ENCODE measurements around the gene HES4.

HES4 gene, protein sequence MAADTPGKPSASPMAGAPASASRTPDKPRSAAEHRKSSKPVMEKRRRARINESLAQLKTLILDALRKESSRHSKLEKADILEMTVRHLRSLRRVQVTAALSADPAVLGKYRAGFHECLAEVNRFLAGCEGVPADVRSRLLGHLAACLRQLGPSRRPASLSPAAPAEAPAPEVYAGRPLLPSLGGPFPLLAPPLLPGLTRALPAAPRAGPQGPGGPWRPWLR

DNA sequence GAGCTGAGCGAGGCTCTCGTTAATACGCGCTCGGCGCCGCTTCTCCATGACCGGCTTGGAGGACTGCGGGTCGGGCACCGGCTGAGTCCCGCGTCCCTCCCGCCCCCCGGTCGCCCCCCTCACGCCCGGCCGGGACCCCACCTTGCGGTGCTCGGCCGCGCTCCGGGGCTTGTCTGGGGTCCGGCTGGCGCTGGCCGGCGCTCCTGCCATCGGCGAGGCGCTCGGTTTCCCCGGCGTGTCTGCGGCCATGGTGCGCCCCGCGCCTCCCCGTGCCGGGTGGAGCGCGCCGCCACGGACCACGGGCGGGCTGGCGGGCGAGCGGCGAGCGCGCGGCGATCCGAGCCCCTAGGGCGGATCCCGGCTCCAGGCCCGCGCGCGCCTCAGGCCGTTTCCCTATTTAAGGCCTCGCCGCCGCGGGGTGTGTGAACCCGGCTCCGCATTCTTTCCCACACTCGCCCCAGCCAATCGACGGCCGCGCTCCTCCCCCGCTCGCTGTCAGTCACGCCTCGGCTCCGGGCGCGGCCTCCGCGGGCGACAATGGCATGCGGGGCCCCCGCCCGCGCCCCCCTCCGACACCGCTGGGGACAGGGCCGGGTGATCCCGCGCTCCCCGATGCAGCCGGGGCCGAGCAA is at the start of gene HES4:
TSS of gene HES4 (minus strand) at position 373 of the 632 bp plus-strand sequence. CDS start at position 249, 124 bp downstream.
- no peaks in the 10 kb centered on the region for H3K9me3 ChIP-seq (ENCODE audit: insufficient read depth, low read depth, low read length)
- no peaks in the 10 kb centered on the region for H3K36me3 ChIP-seq (ENCODE audit: insufficient read depth, low read depth, low read length)
- peak within 1 kb of the TSS; percentile 61 for H3K4me3 ChIP-seq (ENCODE audit: low read length)
- peaks cover 5% of the 10 kb centered on the region; the same call in 1 of the 2 replicates for H3K4me1 ChIP-seq (ENCODE audit: insufficient read depth, low read length)
- H3K9ac ChIP-seq (ENCODE audit: low read depth, low read length), result no peak within 1 kb of the TSS
- no peak within 1 kb of the TSS for H3K27ac ChIP-seq (ENCODE audit: low read length)
- peaks cover 99% of the 10 kb centered on the region for H3K27me3 ChIP-seq (ENCODE audit: insufficient read depth, low read length)

DNA sequence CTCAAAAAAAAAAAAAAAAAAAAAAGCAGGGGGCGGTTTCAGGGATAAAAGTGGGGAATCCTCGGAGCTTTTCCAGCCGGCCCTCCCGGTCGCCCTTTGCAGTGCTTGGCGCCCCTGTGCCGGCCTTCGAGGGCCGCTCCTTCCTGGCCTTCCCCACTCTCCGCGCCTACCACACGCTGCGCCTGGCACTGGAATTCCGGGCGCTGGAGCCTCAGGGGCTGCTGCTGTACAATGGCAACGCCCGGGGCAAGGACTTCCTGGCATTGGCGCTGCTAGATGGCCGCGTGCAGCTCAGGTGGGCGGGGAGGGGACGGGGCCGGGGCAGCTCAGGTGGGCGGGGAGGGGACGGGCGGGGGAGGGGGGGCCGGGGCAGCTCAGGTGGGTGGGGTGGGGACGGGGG is 48.9 kb upstream of the HES4 start:
- no peaks in the 10 kb centered on the region for H3K9me3 ChIP-seq (ENCODE audit: insufficient read depth, low read depth, low read length)
- H3K27ac ChIP-seq (ENCODE audit: low read length), result no peak overlapping the region
- no peaks in the 10 kb centered on the region for H3K4me1 ChIP-seq (ENCODE audit: insufficient read depth, low read length)
- peaks cover 39% of the 10 kb centered on the region for H3K36me3 ChIP-seq (ENCODE audit: insufficient read depth, low read depth, low read length)
- no peak overlapping the region for H3K9ac ChIP-seq (ENCODE audit: low read depth, low read length)
- no peak overlapping the region for H3K4me3 ChIP-seq (ENCODE audit: low read length)
- H3K27me3 ChIP-seq (ENCODE audit: insufficient read depth, low read length), result no peaks in the 10 kb centered on the region

DNA sequence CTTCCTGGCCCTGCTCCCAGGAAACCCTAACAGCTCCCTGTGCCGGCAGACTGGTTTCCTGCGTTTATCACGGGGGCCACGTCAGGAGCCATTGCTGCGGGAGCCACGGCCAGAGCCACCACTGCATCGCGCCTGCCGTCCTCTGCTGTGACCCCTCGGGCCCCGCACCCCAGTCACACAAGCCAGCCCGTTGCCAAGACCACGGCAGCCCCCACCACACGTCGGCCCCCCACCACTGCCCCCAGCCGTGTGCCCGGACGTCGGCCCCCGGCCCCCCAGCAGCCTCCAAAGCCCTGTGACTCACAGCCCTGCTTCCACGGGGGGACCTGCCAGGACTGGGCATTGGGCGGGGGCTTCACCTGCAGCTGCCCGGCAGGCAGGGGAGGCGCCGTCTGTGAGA is 48.1 kb upstream of the HES4 start:
- Histone ChIP-seq H3K27ac (ENCODE audit: low read length) (no peak overlapping the region), H3K36me3 (ENCODE audit: insufficient read depth, low read depth, low read length) (peaks cover 41% of the 10 kb centered on the region), H3K9me3 (ENCODE audit: insufficient read depth, low read depth, low read length) (no peaks in the 10 kb centered on the region), H3K27me3 (ENCODE audit: insufficient read depth, low read length) (no peaks in the 10 kb centered on the region), H3K4me3 (ENCODE audit: low read length) (no peak overlapping the region), H3K9ac (ENCODE audit: low read depth, low read length) (no peak overlapping the region), H3K4me1 (ENCODE audit: insufficient read depth, low read length) (no peaks in the 10 kb centered on the region)

DNA sequence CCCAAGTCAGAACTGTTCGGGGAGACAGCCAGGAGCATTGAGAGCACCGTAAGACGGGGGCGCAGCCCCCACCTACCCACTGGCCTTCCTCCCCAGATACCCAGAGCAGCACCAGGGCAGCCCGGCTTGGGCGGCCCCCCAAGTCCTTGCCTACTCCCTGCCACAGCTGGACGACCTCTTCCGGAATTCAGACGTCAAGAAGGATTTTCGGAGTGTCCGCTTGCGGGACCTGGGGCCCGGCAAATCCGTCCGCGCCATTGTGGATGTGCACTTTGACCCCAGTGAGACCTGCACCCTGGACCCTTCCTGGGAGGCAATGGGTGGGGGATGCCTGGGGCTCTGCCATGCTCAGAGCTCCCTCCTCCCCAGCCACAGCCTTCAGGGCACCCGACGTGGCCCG is 47.5 kb upstream of the HES4 start:
- Histone ChIP-seq H3K9me3 (ENCODE audit: insufficient read depth, low read depth, low read length) (no peaks in the 10 kb centered on the region), H3K36me3 (ENCODE audit: insufficient read depth, low read depth, low read length) (peaks cover 35% of the 10 kb centered on the region), H3K9ac (ENCODE audit: low read depth, low read length) (no peak overlapping the region), H3K27ac (ENCODE audit: low read length) (no peak overlapping the region), H3K27me3 (ENCODE audit: insufficient read depth, low read length) (no peaks in the 10 kb centered on the region), H3K4me1 (ENCODE audit: insufficient read depth, low read length) (no peaks in the 10 kb centered on the region), H3K4me3 (ENCODE audit: low read length) (no peak overlapping the region)

DNA sequence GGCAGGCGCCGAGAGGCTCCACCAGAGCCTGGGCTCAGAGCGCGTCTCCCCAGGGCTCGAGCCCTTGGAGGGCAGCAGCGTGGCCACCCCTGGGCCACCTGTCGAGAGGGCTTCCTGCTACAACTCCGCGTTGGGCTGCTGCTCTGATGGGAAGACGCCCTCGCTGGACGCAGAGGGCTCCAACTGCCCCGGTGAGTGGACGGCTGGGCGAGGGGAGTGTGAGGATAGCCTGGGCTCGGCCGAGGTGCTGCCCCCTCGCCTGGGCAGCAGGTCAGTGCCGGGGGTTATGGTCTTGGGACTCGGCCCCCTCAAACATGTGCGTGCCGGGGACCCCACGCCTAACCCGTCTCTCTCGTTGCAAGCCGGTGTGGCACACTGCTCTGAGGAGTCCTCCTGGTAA is 46.9 kb upstream of the HES4 start:
- no peaks in the 10 kb centered on the region for H3K9me3 ChIP-seq (ENCODE audit: insufficient read depth, low read depth, low read length)
- peaks cover 29% of the 10 kb centered on the region for H3K36me3 ChIP-seq (ENCODE audit: insufficient read depth, low read depth, low read length)
- H3K27ac ChIP-seq (ENCODE audit: low read length), result no peak overlapping the region
- no peak overlapping the region for H3K9ac ChIP-seq (ENCODE audit: low read depth, low read length)
- H3K27me3 ChIP-seq (ENCODE audit: insufficient read depth, low read length), result no peaks in the 10 kb centered on the region
- no peaks in the 10 kb centered on the region for H3K4me1 ChIP-seq (ENCODE audit: insufficient read depth, low read length)
- H3K4me3 ChIP-seq (ENCODE audit: low read length), result no peak overlapping the region

DNA sequence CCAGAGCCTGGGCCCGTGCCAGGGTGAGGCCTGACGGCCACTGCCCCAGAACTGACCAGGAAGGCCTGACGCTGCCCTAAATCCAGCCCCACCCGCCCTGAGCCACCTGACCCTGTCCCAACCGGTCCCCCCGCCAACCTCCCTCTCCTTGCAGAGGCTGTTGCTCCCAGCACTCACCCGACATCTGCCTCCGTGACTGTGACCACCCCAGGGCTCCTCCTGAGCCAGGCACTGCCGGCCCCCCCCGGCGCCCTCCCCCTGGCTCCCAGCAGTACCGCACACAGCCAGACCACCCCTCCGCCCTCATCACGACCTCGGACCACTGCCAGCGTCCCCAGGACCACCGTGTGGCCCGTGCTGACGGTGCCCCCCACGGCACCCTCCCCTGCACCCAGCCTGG is 46.3 kb upstream of the HES4 start:
- Histone ChIP-seq H3K4me3 (ENCODE audit: low read length) (no peak overlapping the region), H3K36me3 (ENCODE audit: insufficient read depth, low read depth, low read length) (peaks cover 23% of the 10 kb centered on the region), H3K27ac (ENCODE audit: low read length) (no peak overlapping the region), H3K9me3 (ENCODE audit: insufficient read depth, low read depth, low read length) (no peaks in the 10 kb centered on the region), H3K9ac (ENCODE audit: low read depth, low read length) (no peak overlapping the region), H3K27me3 (ENCODE audit: insufficient read depth, low read length) (no peaks in the 10 kb centered on the region), H3K4me1 (ENCODE audit: insufficient read depth, low read length) (no peaks in the 10 kb centered on the region)

DNA sequence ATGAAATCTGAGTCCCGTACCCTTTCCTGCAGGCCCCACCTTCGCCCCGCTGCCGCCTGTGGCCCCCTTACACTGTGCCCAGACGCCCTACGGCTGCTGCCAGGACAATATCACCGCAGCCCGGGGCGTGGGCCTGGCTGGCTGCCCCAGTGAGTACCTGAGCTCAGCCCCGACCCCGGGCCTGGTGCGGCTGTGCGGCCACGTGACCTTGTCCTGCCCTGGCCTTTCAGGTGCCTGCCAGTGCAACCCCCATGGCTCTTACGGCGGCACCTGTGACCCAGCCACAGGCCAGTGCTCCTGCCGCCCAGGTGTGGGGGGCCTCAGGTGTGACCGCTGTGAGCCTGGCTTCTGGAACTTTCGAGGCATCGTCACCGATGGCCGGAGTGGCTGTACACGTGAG is 45.2 kb upstream of the HES4 start:
- no peaks in the 10 kb centered on the region for H3K9me3 ChIP-seq (ENCODE audit: insufficient read depth, low read depth, low read length)
- H3K9ac ChIP-seq (ENCODE audit: low read depth, low read length), result no peak overlapping the region

DNA sequence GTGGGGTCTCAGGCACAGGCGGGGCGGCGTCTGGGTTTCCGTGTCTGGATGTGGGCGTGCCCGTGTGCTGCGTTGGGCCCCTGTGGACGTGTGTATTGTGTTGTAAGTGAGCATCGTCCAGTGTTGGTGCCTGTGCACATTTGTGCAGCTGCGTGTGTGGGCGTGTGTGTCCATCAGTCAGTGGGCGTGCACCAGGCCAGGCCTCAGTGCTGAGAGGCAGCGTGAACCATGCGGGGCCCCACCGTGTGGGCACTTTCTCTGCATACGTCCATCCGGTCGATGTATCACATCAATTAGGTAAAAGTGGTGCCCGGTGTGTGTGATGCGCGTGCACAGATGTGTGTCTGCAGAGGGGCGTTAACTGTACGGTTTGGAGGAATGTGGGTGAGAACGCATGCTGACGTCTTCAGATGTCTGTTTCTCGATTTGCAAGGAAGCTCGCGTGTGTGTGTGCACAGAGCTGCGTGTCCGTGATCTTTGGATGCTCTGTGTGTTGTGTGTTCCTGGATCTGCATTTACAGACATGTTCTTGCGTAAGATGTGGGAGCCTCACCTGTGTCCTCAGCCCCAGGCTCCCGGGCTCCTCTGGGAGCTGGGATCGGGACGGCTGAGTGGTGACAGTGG is 44.7 kb upstream of the HES4 start:
- H3K27ac ChIP-seq (ENCODE audit: low read length), result no peak overlapping the region
- no peaks in the 10 kb centered on the region for H3K9me3 ChIP-seq (ENCODE audit: insufficient read depth, low read depth, low read length)
- H3K4me1 ChIP-seq (ENCODE audit: insufficient read depth, low read length), result no peaks in the 10 kb centered on the region
- H3K27me3 ChIP-seq (ENCODE audit: insufficient read depth, low read length), result peaks cover 9% of the 10 kb centered on the region
- peaks cover 23% of the 10 kb centered on the region for H3K36me3 ChIP-seq (ENCODE audit: insufficient read depth, low read depth, low read length)
- H3K9ac ChIP-seq (ENCODE audit: low read depth, low read length), result no peak overlapping the region
- no peak overlapping the region for H3K4me3 ChIP-seq (ENCODE audit: low read length)

More for the DNA sequence above, 45.2 kb upstream of the HES4 start:
- Histone ChIP-seq H3K4me3 (ENCODE audit: low read length) (no peak overlapping the region), H3K36me3 (ENCODE audit: insufficient read depth, low read depth, low read length) (peaks cover 23% of the 10 kb centered on the region), H3K27me3 (ENCODE audit: insufficient read depth, low read length) (peaks cover 4% of the 10 kb centered on the region), H3K27ac (ENCODE audit: low read length) (no peak overlapping the region), H3K4me1 (ENCODE audit: insufficient read depth, low read length) (no peaks in the 10 kb centered on the region)

DNA sequence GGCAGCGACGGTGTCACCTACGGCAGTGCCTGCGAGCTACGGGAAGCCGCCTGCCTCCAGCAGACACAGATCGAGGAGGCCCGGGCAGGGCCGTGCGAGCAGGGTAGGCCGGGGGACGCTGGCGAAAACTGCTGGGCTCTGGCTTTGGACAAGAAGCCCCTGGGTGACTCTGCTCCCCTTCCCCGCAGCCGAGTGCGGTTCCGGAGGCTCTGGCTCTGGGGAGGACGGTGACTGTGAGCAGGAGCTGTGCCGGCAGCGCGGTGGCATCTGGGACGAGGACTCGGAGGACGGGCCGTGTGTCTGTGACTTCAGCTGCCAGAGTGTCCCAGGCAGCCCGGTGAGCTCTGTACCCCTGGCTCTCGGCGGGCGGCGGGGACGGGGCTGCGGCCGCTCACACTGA is 44.0 kb upstream of the HES4 start:
- H3K4me1 ChIP-seq (ENCODE audit: insufficient read depth, low read length), result no peaks in the 10 kb centered on the region; the same call in 1 of the 2 replicates
- H3K4me3 ChIP-seq (ENCODE audit: low read length), result no peak overlapping the region
- no peaks in the 10 kb centered on the region for H3K9me3 ChIP-seq (ENCODE audit: insufficient read depth, low read depth, low read length)
- H3K36me3 ChIP-seq (ENCODE audit: insufficient read depth, low read depth, low read length), result peaks cover 23% of the 10 kb centered on the region
- H3K27me3 ChIP-seq (ENCODE audit: insufficient read depth, low read length), result peaks cover 16% of the 10 kb centered on the region
- no peak overlapping the region for H3K27ac ChIP-seq (ENCODE audit: low read length)
- no peak overlapping the region for H3K9ac ChIP-seq (ENCODE audit: low read depth, low read length)

DNA sequence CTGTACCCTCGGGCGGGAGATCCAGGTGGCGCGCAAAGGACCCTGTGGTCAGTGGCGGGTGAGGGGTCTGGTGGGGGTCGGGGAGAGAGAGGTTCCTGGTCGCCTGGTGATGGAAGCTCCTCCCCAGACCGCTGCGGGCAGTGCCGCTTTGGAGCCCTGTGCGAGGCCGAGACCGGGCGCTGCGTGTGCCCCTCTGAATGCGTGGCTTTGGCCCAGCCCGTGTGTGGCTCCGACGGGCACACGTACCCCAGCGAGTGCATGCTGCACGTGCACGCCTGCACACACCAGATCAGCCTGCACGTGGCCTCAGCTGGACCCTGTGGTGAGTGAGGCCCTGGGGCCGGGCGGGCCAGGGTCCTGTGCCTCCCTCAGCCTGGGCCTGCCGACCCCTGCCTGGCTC is 43.5 kb upstream of the HES4 start:
- Histone ChIP-seq H3K27me3 (ENCODE audit: insufficient read depth, low read length) (peaks cover 21% of the 10 kb centered on the region), H3K9me3 (ENCODE audit: insufficient read depth, low read depth, low read length) (no peaks in the 10 kb centered on the region), H3K4me1 (ENCODE audit: insufficient read depth, low read length) (no peaks in the 10 kb centered on the region; the same call in 1 of the 2 replicates), H3K4me3 (ENCODE audit: low read length) (no peak overlapping the region), H3K36me3 (ENCODE audit: insufficient read depth, low read depth, low read length) (peaks cover 23% of the 10 kb centered on the region), H3K9ac (ENCODE audit: low read depth, low read length) (no peak overlapping the region), H3K27ac (ENCODE audit: low read length) (no peak overlapping the region)

DNA sequence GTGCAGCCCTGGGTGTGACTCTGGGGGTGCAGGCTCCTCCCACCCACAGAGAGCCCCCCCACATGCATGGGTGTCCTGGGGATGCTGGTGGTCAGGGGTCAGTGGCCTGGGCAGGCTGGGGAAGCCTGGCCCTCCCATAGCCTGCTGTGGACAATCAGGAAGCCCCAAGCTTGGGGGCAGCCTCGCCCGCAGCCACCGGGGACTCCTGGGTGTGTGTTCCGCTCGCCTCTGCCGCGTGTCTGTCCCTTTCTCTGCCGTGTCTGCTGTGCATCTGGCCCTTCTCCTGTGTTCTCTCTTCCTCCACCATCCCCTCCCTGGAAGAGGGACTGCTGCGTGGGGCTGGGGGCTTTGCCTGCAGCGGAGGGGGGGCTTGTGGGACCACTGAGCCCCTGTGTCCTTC is 42.9 kb upstream of the HES4 start:
- Histone ChIP-seq H3K27ac (ENCODE audit: low read length) (no peak overlapping the region), H3K4me1 (ENCODE audit: insufficient read depth, low read length) (no peaks in the 10 kb centered on the region; the same call in 1 of the 2 replicates), H3K9ac (ENCODE audit: low read depth, low read length) (no peak overlapping the region), H3K9me3 (ENCODE audit: insufficient read depth, low read depth, low read length) (no peaks in the 10 kb centered on the region), H3K27me3 (ENCODE audit: insufficient read depth, low read length) (peaks cover 27% of the 10 kb centered on the region), H3K36me3 (ENCODE audit: insufficient read depth, low read depth, low read length) (peaks cover 23% of the 10 kb centered on the region), H3K4me3 (ENCODE audit: low read length) (no peak overlapping the region)

DNA sequence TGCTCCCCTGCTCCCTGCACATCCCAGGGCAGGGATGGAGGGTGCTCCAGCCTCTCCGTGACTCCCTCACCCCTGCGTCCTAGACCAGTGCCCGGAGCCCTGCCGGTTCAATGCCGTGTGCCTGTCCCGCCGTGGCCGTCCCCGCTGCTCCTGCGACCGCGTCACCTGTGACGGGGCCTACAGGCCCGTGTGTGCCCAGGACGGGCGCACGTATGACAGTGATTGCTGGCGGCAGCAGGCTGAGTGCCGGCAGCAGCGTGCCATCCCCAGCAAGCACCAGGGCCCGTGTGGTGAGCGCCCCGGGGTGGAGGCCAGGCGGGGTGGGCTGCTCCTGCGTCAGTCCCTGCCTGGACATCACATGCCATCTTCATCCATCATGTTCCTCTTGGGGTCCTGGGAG is 42.0 kb upstream of the HES4 start:
- H3K36me3 ChIP-seq (ENCODE audit: insufficient read depth, low read depth, low read length), result peaks cover 20% of the 10 kb centered on the region; the same call in 1 of the 2 replicates
- no peak overlapping the region for H3K4me3 ChIP-seq (ENCODE audit: low read length)
- H3K9me3 ChIP-seq (ENCODE audit: insufficient read depth, low read depth, low read length), result no peaks in the 10 kb centered on the region
- H3K27me3 ChIP-seq (ENCODE audit: insufficient read depth, low read length), result peaks cover 36% of the 10 kb centered on the region
- no peak overlapping the region for H3K9ac ChIP-seq (ENCODE audit: low read depth, low read length)
- H3K27ac ChIP-seq (ENCODE audit: low read length), result no peak overlapping the region
- H3K4me1 ChIP-seq (ENCODE audit: insufficient read depth, low read length), result no peaks in the 10 kb centered on the region; the same call in 1 of the 2 replicates

Measured in iPS-20b (cell line).